Gastroesophageal sphincter (tissue), 4 donors: ENCODE results near the gene DMD. TPM values are rescaled to one million over a fixed set of nuclear protein-coding genes. Genes with fewer than 3 reads are reported as not detected.

Experiments used
- ATAC-seq: fragments of 150-250 bp; one replicate; pipeline ENCODE4 v1.9.1; 2016; ENCODE audit warnings: mild to moderate bottlenecking, moderate library complexity
- H3K27ac ChIP-seq, 4 donors: fragments of 200-600 bp; sonication (generic) in 3 of 4; 1 replicate in 3 of 4; 2 replicates in 1 of 4; pipeline ENCODE4 v1.5.1; 2016 to 2019
- H3K27me3 ChIP-seq: fragments of 200-600 bp; sonication (generic); one replicate; pipeline ENCODE4 v1.5.1; 2019
- H3K36me3 ChIP-seq, 2 donors: fragments of 200-600 bp; sonication (generic); one replicate each; pipeline ENCODE4 v1.5.1; 2019; ENCODE audit warnings: control low read depth in 1 of 2
- H3K4me1 ChIP-seq, 3 donors: fragments of 200-600 bp; sonication (generic); 1 replicate in 2 of 3; 2 replicates in 1 of 3; pipeline ENCODE4 v1.5.1; 2016 to 2019; ENCODE audit warnings: control low read depth in 2 of 3
- H3K4me3 ChIP-seq, 2 donors: fragments of 200-600 bp; sonication (generic); one replicate each; pipeline ENCODE4 v1.5.1; 2019; ENCODE audit warnings: mild to moderate bottlenecking in 1 of 2, moderate library complexity in 1 of 2
- H3K9me3 ChIP-seq, 3 donors: fragments of 200-600 bp; sonication (generic); one replicate each; pipeline ENCODE4 v1.5.1; 2017 to 2019; ENCODE audit warnings: control low read depth in 2 of 3
- CTCF ChIP-seq, 4 experiments: fragments of 200-600 bp in 2 of 4; fragments of 450-650 bp in 2 of 4; sonication (generic) in 1 of 4; IDR thresholded peaks; one replicate each; pipeline ENCODE4 v1.5.1; 2017 to 2019; ENCODE audit warnings: antibody characterized with exemption in 4 of 4, mild to moderate bottlenecking in 2 of 4, moderate library complexity in 2 of 4
- EP300 ChIP-seq: sonication (generic); formaldehyde crosslinking; IDR thresholded peaks from one replicate; pipeline ENCODE4 v1.6.1; 2017; ENCODE audit warnings: antibody characterized with exemption, mild to moderate bottlenecking
- POLR2A ChIP-seq, 2 donors: fragments of 450-650 bp; IDR thresholded peaks; one replicate each; pipeline ENCODE4 v1.6.1; 2017; ENCODE audit warnings: antibody characterized with exemption in 2 of 2, mild to moderate bottlenecking in 2 of 2, moderate library complexity in 1 of 2
- POLR2AphosphoS5 ChIP-seq: sonication (generic); formaldehyde crosslinking; IDR thresholded peaks from one replicate; pipeline ENCODE4 v1.6.1; 2017; ENCODE audit warnings: antibody characterized with exemption
- WGBS, 2 donors: methylation state at CpG; one replicate each; pipeline ENCODE4 v1.1.5; 2018; ENCODE audit warnings: low coverage in 1 of 2; 5-methylcytosine and 5-hydroxymethylcytosine counted together
- total RNA-seq, 4 donors: library from RNA; depleted of rRNA; stranded (reverse); fragments of >200 nt; gene quantifications; one replicate each; pipeline ENCODE4 v1.1.0, GENCODE V29; 2016

DMD gene
- total RNA-seq, 4 donors from 2014 or later: 111 to 225 (median 183) TPM

DNA sequence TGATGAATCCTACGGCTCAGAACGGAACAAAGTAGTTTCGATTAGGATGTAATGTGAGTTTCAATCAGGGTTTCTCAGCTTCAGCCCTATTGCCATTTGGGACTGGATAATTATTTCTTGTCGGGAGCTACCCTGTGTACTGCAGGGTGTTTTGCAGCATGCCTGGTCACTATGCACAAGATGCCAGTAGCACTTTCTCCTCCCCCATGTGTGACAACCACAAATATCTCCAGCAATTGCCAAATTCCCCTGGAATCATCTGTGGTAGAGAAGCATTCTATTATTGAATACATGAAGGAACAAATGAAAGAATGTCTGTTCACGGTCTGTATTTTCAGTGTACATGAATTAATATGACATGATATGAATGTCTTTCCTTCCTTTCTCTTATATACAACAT lies 1356.6 kb downstream of the DMD start:
- Histone ChIP-seq H3K4me1 (no peaks in the 10 kb centered on the region), H3K36me3 (no peaks in the 10 kb centered on the region), H3K9me3 (no peaks in the 10 kb centered on the region), H3K27ac (no peak overlapping the region), H3K27me3 (no peaks in the 10 kb centered on the region), H3K4me3 (no peak overlapping the region)
- no peak for ATAC-seq
- WGBS, 2 donors: 87 to 94% methylated on average over 4 to 5 of the region's 5 CpGs
- no peak for TF ChIP-seq POLR2A (IDR thresholded peaks at IDR 0.05)
- no peak for TF ChIP-seq POLR2AphosphoS5

GRCh38 chrX:31851761-31852160 lies 1359.6 kb downstream of the DMD start:
- TF ChIP-seq POLR2AphosphoS5: no peak
- no peak for TF ChIP-seq EP300
- TF ChIP-seq POLR2A (IDR thresholded peaks at IDR 0.05): no peak
- TF ChIP-seq CTCF (IDR thresholded peaks at IDR 0.05): no peak
- Histone ChIP-seq H3K27me3 (no peaks in the 10 kb centered on the region), H3K4me1 (no peaks in the 10 kb centered on the region), H3K4me3 (no peak overlapping the region), H3K9me3 (no peaks in the 10 kb centered on the region), H3K27ac (no peak overlapping the region), H3K36me3 (no peaks in the 10 kb centered on the region)
- no peak for ATAC-seq
- WGBS, 2 donors: 33 to 83% methylated on average over 1 of the region's 1 CpG

DNA sequence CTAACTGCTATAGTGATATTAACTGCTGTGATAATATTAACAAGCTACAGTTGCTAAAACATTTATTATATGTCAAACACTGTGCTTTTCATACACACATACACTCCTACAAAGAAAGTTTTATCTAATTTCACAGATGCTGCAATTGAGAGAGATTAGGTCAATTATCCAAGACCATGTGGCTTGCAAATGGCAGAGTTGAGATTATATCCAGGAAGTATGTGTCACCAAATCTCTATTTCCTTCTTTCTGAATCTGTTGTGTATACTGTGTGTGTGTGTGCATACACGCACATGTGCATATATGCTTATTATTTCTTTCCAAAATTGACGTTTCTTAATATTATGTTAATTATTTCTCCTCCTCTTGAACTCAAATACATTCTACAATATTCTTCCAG lies 1363.6 kb downstream of the DMD start:
- H3K27ac ChIP-seq: no peak overlapping the region
- no peak overlapping the region for H3K4me3 ChIP-seq
- TF ChIP-seq CTCF (IDR thresholded peaks at IDR 0.05): no peak
- TF ChIP-seq POLR2A (IDR thresholded peaks at IDR 0.05): no peak
- TF ChIP-seq EP300: no peak
- TF ChIP-seq POLR2AphosphoS5: no peak
- no peaks in the 10 kb centered on the region for H3K9me3 ChIP-seq
- no peak for ATAC-seq
- no peaks in the 10 kb centered on the region for H3K36me3 ChIP-seq
- 59 to 79% methylated on average over 2 of the region's 2 CpGs for WGBS, 2 donors
- H3K4me1 ChIP-seq: no peaks in the 10 kb centered on the region
- H3K27me3 ChIP-seq: no peaks in the 10 kb centered on the region

DNA sequence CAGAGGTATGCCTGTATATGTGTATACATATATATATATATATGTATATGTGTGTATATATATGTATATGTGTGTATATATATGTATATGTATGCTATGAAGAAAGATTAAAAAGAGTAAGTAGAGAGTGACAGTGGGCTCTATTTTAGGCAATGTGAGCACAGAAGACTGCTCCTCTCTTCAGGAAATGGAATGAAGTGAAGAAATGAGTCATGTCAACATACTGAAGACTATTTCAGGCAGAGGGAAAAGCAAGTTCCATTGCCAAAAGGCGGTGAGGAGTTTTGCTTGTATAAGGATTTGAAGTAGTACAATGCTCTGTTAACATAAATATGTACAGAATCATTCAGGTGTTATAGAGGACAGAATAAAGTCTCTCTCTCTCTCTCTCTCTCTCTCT lies 1366.3 kb downstream of the DMD start:
- no peaks in the 10 kb centered on the region for H3K36me3 ChIP-seq
- TF ChIP-seq EP300: no peak
- no peak for TF ChIP-seq POLR2AphosphoS5
- no peak for TF ChIP-seq CTCF (IDR thresholded peaks at IDR 0.05)
- H3K9me3 ChIP-seq: no peaks in the 10 kb centered on the region
- WGBS, 2 donors: 33 to 45% methylated on average over 1 of the region's 1 CpG
- H3K27me3 ChIP-seq: no peaks in the 10 kb centered on the region
- ATAC-seq: no peak
- H3K27ac ChIP-seq: no peak overlapping the region
- H3K4me3 ChIP-seq: no peak overlapping the region
- no peaks in the 10 kb centered on the region for H3K4me1 ChIP-seq

DNA sequence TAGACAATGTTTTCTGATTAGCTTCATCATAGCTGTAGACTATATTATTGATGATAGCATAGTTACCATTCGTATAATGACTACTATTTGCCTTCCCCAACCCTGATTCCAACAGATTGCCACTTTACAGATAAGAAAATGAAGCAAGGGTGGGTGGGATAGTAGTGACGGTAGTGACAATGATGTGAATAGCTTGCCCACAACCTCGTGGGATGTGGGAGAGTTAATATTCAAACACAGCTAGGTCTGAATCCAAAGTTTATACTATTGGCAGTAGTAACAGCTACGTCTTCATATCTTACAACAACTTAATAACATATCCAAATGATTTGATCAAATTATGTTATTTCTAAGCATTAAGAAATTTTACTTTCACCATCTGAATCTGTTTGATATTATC lies 1372.7 kb downstream of the DMD start:
- no peak for TF ChIP-seq POLR2A (IDR thresholded peaks at IDR 0.05)
- no peak for TF ChIP-seq EP300
- TF ChIP-seq POLR2AphosphoS5: no peak
- no peak overlapping the region for H3K4me3 ChIP-seq
- WGBS, 2 donors: 54 to 55% methylated on average over 3 of the region's 4 CpGs
- H3K27me3 ChIP-seq: no peaks in the 10 kb centered on the region
- ATAC-seq: no peak
- no peaks in the 10 kb centered on the region for H3K4me1 ChIP-seq
- H3K36me3 ChIP-seq: no peaks in the 10 kb centered on the region
- H3K27ac ChIP-seq: no peak overlapping the region
- H3K9me3 ChIP-seq: no peaks in the 10 kb centered on the region

GRCh38 chrX:31837445-31838049 lies 1373.8 kb downstream of the DMD start:
- 46 to 71% methylated on average over 4 to 6 of the region's 6 CpGs for WGBS, 2 donors
- no peak for TF ChIP-seq CTCF (IDR thresholded peaks at IDR 0.05)
- TF ChIP-seq POLR2A (IDR thresholded peaks at IDR 0.05): no peak
- TF ChIP-seq POLR2AphosphoS5: no peak
- TF ChIP-seq EP300: no peak
- no peak for ATAC-seq

More at GRCh38 chrX:31837445-31838049, 1373.8 kb downstream of the DMD start:
- no peaks in the 10 kb centered on the region for H3K27me3 ChIP-seq
- no peak overlapping the region for H3K4me3 ChIP-seq
- H3K27ac ChIP-seq: no peak overlapping the region
- H3K9me3 ChIP-seq: no peaks in the 10 kb centered on the region
- H3K36me3 ChIP-seq: no peaks in the 10 kb centered on the region
- no peaks in the 10 kb centered on the region for H3K4me1 ChIP-seq
